ENCODE measurements around the gene ZNF883.

ZNF883 gene

GRCh38 chr9:113056191-113057106 lies 44.5 kb upstream of the ZNF883 start, which contains the start of gene ZFP37:
Gene ZFP37 (minus strand): TSS chr9:113056724. CDS start chr9:113056688, 36 bp downstream.
- H3K27me3 ChIP-seq (ENCODE audit: insufficient read depth, poor library complexity, severe bottlenecking) = no peaks in the 10 kb centered on the region
- peak; percentile 89 to 90 for DNase-seq (ENCODE audit: low read depth in 1 of 2, low spot score in 1 of 2)
- peak within 1 kb of the TSS; percentile 25 for H3K27ac ChIP-seq (replicated peaks)
- peak within 1 kb of the TSS; percentile 90 for H3K4me3 ChIP-seq (replicated peaks; ENCODE audit: insufficient read depth, low read length)
- peak; percentile 66; the same call in 1 of the 2 replicates for TF ChIP-seq SPI1 (IDR thresholded peaks at IDR 0.05; ENCODE audit: borderline replicate concordance, low read depth)
- peak; percentile 12 for TF ChIP-seq REST (IDR thresholded peaks at IDR 0.05; ENCODE audit: insufficient replicate concordance, low read depth)
- no peak for TF ChIP-seq CTCF (IDR thresholded peaks at IDR 0.05; ENCODE audit: insufficient read depth, low read length)
- TF ChIP-seq POLR2AphosphoS5 (IDR thresholded peaks at IDR 0.05; ENCODE audit: low read depth) = peak; percentile 63; the same call in 1 of the 2 replicates

GRCh38 chr9:113042884-113043657 lies 31.1 kb upstream of the ZNF883 start:
- no peak for DNase-seq (ENCODE audit: low read depth in 1 of 2, low spot score in 1 of 2)
- no peak overlapping the region for H3K27ac ChIP-seq (replicated peaks)
- H3K4me3 ChIP-seq (replicated peaks; ENCODE audit: insufficient read depth, low read length) = no peak overlapping the region
- TF ChIP-seq CTCF (IDR thresholded peaks at IDR 0.05; ENCODE audit: insufficient read depth, low read length) (no peak), GABPA (IDR thresholded peaks at IDR 0.05; ENCODE audit: low read depth) (no peak), REST (IDR thresholded peaks at IDR 0.05; ENCODE audit: insufficient replicate concordance, low read depth) (no peak), SPI1 (IDR thresholded peaks at IDR 0.05; ENCODE audit: borderline replicate concordance, low read depth) (no peak), POLR2AphosphoS5 (IDR thresholded peaks at IDR 0.05; ENCODE audit: low read depth) (no peak)
- no peaks in the 10 kb centered on the region for H3K27me3 ChIP-seq (ENCODE audit: insufficient read depth, poor library complexity, severe bottlenecking)

GRCh38 chr9:113026200-113026599 lies 14.2 kb upstream of the ZNF883 start:
- Histone ChIP-seq H3K4me3 (replicated peaks; ENCODE audit: insufficient read depth, low read length) (no peak overlapping the region), H3K27ac (replicated peaks) (no peak overlapping the region), H3K27me3 (ENCODE audit: insufficient read depth, poor library complexity, severe bottlenecking) (no peaks in the 10 kb centered on the region)
- DNase-seq (ENCODE audit: low read depth in 1 of 2, low spot score in 1 of 2) = no peak
- TF ChIP-seq CTCF (IDR thresholded peaks at IDR 0.05; ENCODE audit: insufficient read depth, low read length) (no peak), REST (IDR thresholded peaks at IDR 0.05; ENCODE audit: insufficient replicate concordance, low read depth) (no peak), POLR2AphosphoS5 (IDR thresholded peaks at IDR 0.05; ENCODE audit: low read depth) (no peak)
